T47D (cell line): ENCODE results near the gene IGFL4.

ENCODE experiments used
- DNase-seq, 2 experiments: peaks; one replicate each; pipeline versions ENCODE4 v3.0.0 to v3.0.0-alpha.2; 2011 to 2012; ENCODE audit warnings: low read depth in 1 of 2, low spot score in 1 of 2
- JUND ChIP-seq: IDR thresholded peaks from 2 replicates; pipeline ENCODE4 v1.6.1; 2012; ENCODE audit warnings: low read depth
- in situ Hi-C: cut with HindIII; loops from 2 replicates; pipeline ENCODE4 v1.10.0; 2016; ENCODE audit warnings: low sequenced_read_pairs, low pct_unique_long_range_greater_than_20kb

Gene IGFL4

DNA sequence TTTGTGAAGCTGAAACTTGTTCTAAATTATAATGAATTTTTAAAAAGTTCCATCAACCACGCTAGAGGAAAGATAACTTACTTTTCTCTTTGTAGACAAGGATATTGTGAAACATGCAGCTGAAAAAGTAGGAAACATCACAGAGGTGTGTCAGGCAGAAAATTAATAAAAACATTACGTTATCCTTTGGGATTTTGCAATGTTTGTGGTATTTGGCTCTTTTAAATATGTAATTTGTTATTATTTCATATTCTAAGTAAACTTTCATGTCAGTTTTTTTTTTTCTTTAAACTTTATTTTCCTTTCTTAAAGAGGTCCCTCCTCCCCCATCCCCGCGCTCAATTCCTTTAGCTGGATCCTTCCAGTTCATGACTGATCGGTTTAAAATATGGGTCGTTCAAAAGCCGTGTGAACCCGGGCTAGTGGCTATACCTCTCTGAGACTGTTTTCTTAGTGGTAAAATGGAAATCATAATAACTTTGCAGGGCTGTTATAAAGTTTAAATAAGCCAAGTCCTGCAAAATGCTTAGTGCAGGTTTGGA, 46.3 kb downstream of the IGFL4 start:
- DNase-seq: no peak
- no peak for TF ChIP-seq JUND
- in situ Hi-C loops: no loop called here

DNA sequence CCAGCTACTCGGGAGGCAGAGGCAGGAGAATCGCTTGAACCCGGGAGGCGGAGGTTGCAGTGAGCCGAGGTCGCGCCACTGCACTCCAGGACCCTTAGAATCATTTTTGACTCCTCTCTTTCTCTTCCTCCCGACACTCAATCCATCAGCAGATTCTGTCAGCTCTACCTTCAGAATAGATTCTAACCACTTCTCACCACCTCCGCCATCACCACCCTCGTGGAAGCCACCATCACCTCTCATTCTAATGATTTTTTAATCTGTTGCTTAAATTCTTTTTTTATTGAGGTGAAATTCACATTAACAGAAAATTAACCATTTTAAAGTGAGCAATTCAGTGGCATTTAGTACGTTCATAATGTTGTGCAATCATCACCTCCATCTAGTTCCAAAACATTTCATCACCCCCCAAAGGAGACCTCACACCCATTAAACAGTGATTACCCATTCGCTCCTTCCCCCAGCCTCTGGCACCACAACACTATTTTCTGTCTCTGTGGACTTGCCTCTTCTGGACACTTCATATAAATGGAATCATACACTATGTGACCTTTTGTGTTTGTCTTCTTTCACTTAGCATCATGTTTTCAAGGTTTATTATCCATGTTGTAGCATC, 50.6 kb downstream of the IGFL4 start:
- no peak for TF ChIP-seq JUND
- in situ Hi-C loops: no loop called here
- no peak for DNase-seq
